Activated CD4-positive, alpha-beta T cell treated with anti-CD3 and anti-CD28 coated beads for 24 hours (primary cell): ENCODE data around the gene FXYD7.
"Not testable (repeated sequence)": the region's sequence is repeated elsewhere in the genome, so short reads cannot be mapped to it uniquely, and the experiment has no call there.

ENCODE experiments used
- DNase-seq, 2 donors: peaks; one replicate each; pipeline ENCODE4 v3.0.0-alpha.2; 2020; ENCODE audit warnings: low read depth in 2 of 2

The FXYD7 gene

GRCh38 chr19:35127871-35128270, 15.2 kb upstream of the FXYD7 start:
- no peak for DNase-seq

- no peak for DNase-seq
Observed at GRCh38 chr19:35128398-35129057, 14.5 kb upstream of the FXYD7 start.

GRCh38 chr19:35129724-35130274, 13.3 kb upstream of the FXYD7 start:
- DNase-seq, result not testable (repeated sequence)

GRCh38 chr19:35130761-35131720, 12.0 kb upstream of the FXYD7 start:
- DNase-seq, result no peak

GRCh38 chr19:35132254-35132653, 10.8 kb upstream of the FXYD7 start:
- DNase-seq, result no peak

- no peak for DNase-seq
Observed at GRCh38 chr19:35133826-35134225, 9.2 kb upstream of the FXYD7 start.

GRCh38 chr19:35134601-35135242, 8.3 kb upstream of the FXYD7 start, which contains the start of gene LGI4:
Gene LGI4, minus strand, starts transcription at chr19:35135059. Its CDS starts 379 bp downstream, at chr19:35134680.
- DNase-seq, result no peak

GRCh38 chr19:35135389-35135909, 7.6 kb upstream of the FXYD7 start:
- DNase-seq, result peak; percentile 58 to 65

- DNase-seq, result no peak
Observed at GRCh38 chr19:35136231-35136630, 6.8 kb upstream of the FXYD7 start.

- DNase-seq, result no peak
Observed at GRCh38 chr19:35136977-35137702, 5.9 kb upstream of the FXYD7 start.

GRCh38 chr19:35138305-35138892, 4.7 kb upstream of the FXYD7 start, which contains the start of gene FXYD1:
Gene FXYD1, plus strand, starts transcription at chr19:35138824. Its CDS starts 1,256 bp downstream, at chr19:35140080.
- DNase-seq, result no peak

GRCh38 chr19:35140207-35140961, 2.7 kb upstream of the FXYD7 start:
- no peak for DNase-seq

- DNase-seq, result peak; percentile 97 to 98
Observed at GRCh38 chr19:35140962-35141836, 1.9 kb upstream of the FXYD7 start.

- no peak for DNase-seq
Observed at GRCh38 chr19:35141837-35142605, 1.0 kb upstream of the FXYD7 start.

- DNase-seq, result peak; percentile 45 to 52
Observed at GRCh38 chr19:35142606-35143230, 337 bp upstream of the FXYD7 start.

- DNase-seq, result no peak
Observed at GRCh38 chr19:35143818-35144217, 763 bp downstream of the FXYD7 start.

GRCh38 chr19:35144259-35144599, 1.2 kb downstream of the FXYD7 start:
- DNase-seq, result no peak
